Measurements from ENCODE around the gene TBCCD1. TPM values are rescaled to one million over a fixed set of nuclear protein-coding genes. Genes with fewer than 3 reads are reported as not detected.

The TBCCD1 gene
- total RNA-seq, 1 donor from 2014 or later = 6.4 TPM

GRCh38 chr3:186513386-186513785, 53.8 kb downstream of the TBCCD1 start:
- DNase-seq (ENCODE audit: low spot score in 2 of 2) = no peak
- TF ChIP-seq CTCF (IDR thresholded peaks at IDR 0.05) = no peak
- intact Hi-C loops (cut with DNase I) = no loop called here
- no peak overlapping the region for H3K4me3 ChIP-seq
- no peaks in the 10 kb centered on the region for H3K4me1 ChIP-seq
- H3K36me3 ChIP-seq = no peaks in the 10 kb centered on the region
- no peaks in the 10 kb centered on the region for H3K9me3 ChIP-seq
- no peak overlapping the region for H3K27ac ChIP-seq
- no peaks in the 10 kb centered on the region for H3K27me3 ChIP-seq

- no peak for DNase-seq (ENCODE audit: low spot score in 2 of 2)
- intact Hi-C loops (cut with DNase I) = no loop called here
Measured at GRCh38 chr3:186512570-186513302, 54.4 kb downstream of the TBCCD1 start.

GRCh38 chr3:186511702-186512101, 55.4 kb downstream of the TBCCD1 start:
- H3K36me3 ChIP-seq = no peaks in the 10 kb centered on the region
- TF ChIP-seq CTCF (IDR thresholded peaks at IDR 0.05) = no peak
- H3K27me3 ChIP-seq = no peaks in the 10 kb centered on the region
- no peak for DNase-seq (ENCODE audit: low spot score in 2 of 2)
- H3K27ac ChIP-seq = no peak overlapping the region
- no peaks in the 10 kb centered on the region for H3K4me1 ChIP-seq
- intact Hi-C loops (cut with DNase I) = no loop called here
- H3K9me3 ChIP-seq = no peaks in the 10 kb centered on the region
- H3K4me3 ChIP-seq = no peak overlapping the region

More at GRCh38 chr3:186512570-186513302, 54.4 kb downstream of the TBCCD1 start:
- H3K27me3 ChIP-seq = no peaks in the 10 kb centered on the region
- H3K4me3 ChIP-seq = no peak overlapping the region
- no peak overlapping the region for H3K27ac ChIP-seq
- H3K9me3 ChIP-seq = no peaks in the 10 kb centered on the region
- no peaks in the 10 kb centered on the region for H3K36me3 ChIP-seq
- no peaks in the 10 kb centered on the region for H3K4me1 ChIP-seq
- no peak for TF ChIP-seq CTCF (IDR thresholded peaks at IDR 0.05)

GRCh38 chr3:186511245-186511644, 55.9 kb downstream of the TBCCD1 start:
- H3K27ac ChIP-seq = no peak overlapping the region
- H3K9me3 ChIP-seq = no peaks in the 10 kb centered on the region
- intact Hi-C loops (cut with DNase I) = no loop called here
- H3K36me3 ChIP-seq = no peaks in the 10 kb centered on the region
- H3K4me3 ChIP-seq = no peak overlapping the region
- H3K27me3 ChIP-seq = no peaks in the 10 kb centered on the region
- H3K4me1 ChIP-seq = no peaks in the 10 kb centered on the region
- no peak for DNase-seq (ENCODE audit: low spot score in 2 of 2)
- TF ChIP-seq CTCF (IDR thresholded peaks at IDR 0.05) = no peak

- no peaks in the 10 kb centered on the region for H3K4me1 ChIP-seq
- no peak for TF ChIP-seq CTCF (IDR thresholded peaks at IDR 0.05)
- intact Hi-C loops (cut with DNase I) = no loop called here
- H3K27ac ChIP-seq = no peak overlapping the region
- no peaks in the 10 kb centered on the region for H3K36me3 ChIP-seq
- no peaks in the 10 kb centered on the region for H3K27me3 ChIP-seq
- no peaks in the 10 kb centered on the region for H3K9me3 ChIP-seq
- no peak for DNase-seq (ENCODE audit: low spot score in 2 of 2)
- H3K4me3 ChIP-seq = no peak overlapping the region
Measured at GRCh38 chr3:186510374-186511079, 56.6 kb downstream of the TBCCD1 start.
